ENCODE results near the gene ZFAND4. TPM values are rescaled to one million over a fixed set of nuclear protein-coding genes. Genes with fewer than 3 reads are reported as not detected.

Gene ZFAND4
- total RNA-seq, 1 experiment from 2014 or later: 18.3 TPM

- CTCF ChIA-PET: no interaction called here
- POLR2A ChIA-PET: no interaction called here
- H3K9me3 Mint-ChIP-seq: peaks cover 19% of the 10 kb centered on the region
- peaks cover 14% of the 10 kb centered on the region for H3K27me3 Mint-ChIP-seq (ENCODE audit: low read depth)
- no peak for DNase-seq (ENCODE audit: low spot score)
- peaks cover 11% of the 10 kb centered on the region for H3K4me1 Mint-ChIP-seq
- no peak overlapping the region for H3K4me3 Mint-ChIP-seq
- no peak for ATAC-seq
- H3K36me3 Mint-ChIP-seq: peaks cover 8% of the 10 kb centered on the region; the same call in 1 of the 2 replicates
- no peak for TF ChIP-seq HMGXB4 (CRISPR knock-in tag; IDR thresholded peaks at IDR 0.05)
- TF ChIP-seq ZNF232 (CRISPR knock-in tag; IDR thresholded peaks at IDR 0.05): no peak
- no peak for TF ChIP-seq SOX15 (CRISPR knock-in tag; IDR thresholded peaks at IDR 0.05)
- TF ChIP-seq, protein P1, sequence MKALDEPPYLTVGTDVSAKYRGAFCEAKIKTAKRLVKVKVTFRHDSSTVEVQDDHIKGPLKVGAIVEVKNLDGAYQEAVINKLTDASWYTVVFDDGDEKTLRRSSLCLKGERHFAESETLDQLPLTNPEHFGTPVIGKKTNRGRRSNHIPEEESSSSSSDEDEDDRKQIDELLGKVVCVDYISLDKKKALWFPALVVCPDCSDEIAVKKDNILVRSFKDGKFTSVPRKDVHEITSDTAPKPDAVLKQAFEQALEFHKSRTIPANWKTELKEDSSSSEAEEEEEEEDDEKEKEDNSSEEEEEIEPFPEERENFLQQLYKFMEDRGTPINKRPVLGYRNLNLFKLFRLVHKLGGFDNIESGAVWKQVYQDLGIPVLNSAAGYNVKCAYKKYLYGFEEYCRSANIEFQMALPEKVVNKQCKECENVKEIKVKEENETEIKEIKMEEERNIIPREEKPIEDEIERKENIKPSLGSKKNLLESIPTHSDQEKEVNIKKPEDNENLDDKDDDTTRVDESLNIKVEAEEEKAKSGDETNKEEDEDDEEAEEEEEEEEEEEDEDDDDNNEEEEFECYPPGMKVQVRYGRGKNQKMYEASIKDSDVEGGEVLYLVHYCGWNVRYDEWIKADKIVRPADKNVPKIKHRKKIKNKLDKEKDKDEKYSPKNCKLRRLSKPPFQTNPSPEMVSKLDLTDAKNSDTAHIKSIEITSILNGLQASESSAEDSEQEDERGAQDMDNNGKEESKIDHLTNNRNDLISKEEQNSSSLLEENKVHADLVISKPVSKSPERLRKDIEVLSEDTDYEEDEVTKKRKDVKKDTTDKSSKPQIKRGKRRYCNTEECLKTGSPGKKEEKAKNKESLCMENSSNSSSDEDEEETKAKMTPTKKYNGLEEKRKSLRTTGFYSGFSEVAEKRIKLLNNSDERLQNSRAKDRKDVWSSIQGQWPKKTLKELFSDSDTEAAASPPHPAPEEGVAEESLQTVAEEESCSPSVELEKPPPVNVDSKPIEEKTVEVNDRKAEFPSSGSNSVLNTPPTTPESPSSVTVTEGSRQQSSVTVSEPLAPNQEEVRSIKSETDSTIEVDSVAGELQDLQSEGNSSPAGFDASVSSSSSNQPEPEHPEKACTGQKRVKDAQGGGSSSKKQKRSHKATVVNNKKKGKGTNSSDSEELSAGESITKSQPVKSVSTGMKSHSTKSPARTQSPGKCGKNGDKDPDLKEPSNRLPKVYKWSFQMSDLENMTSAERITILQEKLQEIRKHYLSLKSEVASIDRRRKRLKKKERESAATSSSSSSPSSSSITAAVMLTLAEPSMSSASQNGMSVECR (CRISPR knock-in tag; IDR thresholded peaks at IDR 0.05; ENCODE audit: borderline replicate concordance): no peak
- TF ChIP-seq ZNF423 (CRISPR knock-in tag; IDR thresholded peaks at IDR 0.05): no peak
- TF ChIP-seq E2F4 (CRISPR knock-in tag; IDR thresholded peaks at IDR 0.05; ENCODE audit: borderline replicate concordance, low read depth): no peak
- TF ChIP-seq, protein P2, sequence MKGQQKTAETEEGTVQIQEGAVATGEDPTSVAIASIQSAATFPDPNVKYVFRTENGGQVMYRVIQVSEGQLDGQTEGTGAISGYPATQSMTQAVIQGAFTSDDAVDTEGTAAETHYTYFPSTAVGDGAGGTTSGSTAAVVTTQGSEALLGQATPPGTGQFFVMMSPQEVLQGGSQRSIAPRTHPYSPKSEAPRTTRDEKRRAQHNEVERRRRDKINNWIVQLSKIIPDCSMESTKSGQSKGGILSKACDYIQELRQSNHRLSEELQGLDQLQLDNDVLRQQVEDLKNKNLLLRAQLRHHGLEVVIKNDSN (CRISPR knock-in tag; IDR thresholded peaks at IDR 0.05): no peak
- no peak for TF ChIP-seq ZNF671 (CRISPR knock-in tag; IDR thresholded peaks at IDR 0.05)
- TF ChIP-seq, protein P3, sequence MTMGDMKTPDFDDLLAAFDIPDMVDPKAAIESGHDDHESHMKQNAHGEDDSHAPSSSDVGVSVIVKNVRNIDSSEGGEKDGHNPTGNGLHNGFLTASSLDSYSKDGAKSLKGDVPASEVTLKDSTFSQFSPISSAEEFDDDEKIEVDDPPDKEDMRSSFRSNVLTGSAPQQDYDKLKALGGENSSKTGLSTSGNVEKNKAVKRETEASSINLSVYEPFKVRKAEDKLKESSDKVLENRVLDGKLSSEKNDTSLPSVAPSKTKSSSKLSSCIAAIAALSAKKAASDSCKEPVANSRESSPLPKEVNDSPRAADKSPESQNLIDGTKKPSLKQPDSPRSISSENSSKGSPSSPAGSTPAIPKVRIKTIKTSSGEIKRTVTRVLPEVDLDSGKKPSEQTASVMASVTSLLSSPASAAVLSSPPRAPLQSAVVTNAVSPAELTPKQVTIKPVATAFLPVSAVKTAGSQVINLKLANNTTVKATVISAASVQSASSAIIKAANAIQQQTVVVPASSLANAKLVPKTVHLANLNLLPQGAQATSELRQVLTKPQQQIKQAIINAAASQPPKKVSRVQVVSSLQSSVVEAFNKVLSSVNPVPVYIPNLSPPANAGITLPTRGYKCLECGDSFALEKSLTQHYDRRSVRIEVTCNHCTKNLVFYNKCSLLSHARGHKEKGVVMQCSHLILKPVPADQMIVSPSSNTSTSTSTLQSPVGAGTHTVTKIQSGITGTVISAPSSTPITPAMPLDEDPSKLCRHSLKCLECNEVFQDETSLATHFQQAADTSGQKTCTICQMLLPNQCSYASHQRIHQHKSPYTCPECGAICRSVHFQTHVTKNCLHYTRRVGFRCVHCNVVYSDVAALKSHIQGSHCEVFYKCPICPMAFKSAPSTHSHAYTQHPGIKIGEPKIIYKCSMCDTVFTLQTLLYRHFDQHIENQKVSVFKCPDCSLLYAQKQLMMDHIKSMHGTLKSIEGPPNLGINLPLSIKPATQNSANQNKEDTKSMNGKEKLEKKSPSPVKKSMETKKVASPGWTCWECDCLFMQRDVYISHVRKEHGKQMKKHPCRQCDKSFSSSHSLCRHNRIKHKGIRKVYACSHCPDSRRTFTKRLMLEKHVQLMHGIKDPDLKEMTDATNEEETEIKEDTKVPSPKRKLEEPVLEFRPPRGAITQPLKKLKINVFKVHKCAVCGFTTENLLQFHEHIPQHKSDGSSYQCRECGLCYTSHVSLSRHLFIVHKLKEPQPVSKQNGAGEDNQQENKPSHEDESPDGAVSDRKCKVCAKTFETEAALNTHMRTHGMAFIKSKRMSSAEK (CRISPR knock-in tag; IDR thresholded peaks at IDR 0.05; ENCODE audit: borderline replicate concordance): no peak
- TF ChIP-seq, protein P4, sequence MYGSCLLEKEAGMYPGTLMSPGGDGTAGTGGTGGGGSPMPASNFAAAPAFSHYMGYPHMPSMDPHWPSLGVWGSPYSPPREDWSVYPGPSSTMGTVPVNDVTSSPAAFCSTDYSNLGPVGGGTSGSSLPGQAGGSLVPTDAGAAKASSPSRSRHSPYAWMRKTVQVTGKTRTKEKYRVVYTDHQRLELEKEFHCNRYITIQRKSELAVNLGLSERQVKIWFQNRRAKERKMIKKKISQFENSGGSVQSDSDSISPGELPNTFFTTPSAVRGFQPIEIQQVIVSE (CRISPR knock-in tag; IDR thresholded peaks at IDR 0.05; ENCODE audit: borderline replicate concordance): no peak
- no peak for TF ChIP-seq ESRRA (CRISPR knock-in tag; IDR thresholded peaks at IDR 0.05; ENCODE audit: borderline replicate concordance)
- TF ChIP-seq, protein P5, sequence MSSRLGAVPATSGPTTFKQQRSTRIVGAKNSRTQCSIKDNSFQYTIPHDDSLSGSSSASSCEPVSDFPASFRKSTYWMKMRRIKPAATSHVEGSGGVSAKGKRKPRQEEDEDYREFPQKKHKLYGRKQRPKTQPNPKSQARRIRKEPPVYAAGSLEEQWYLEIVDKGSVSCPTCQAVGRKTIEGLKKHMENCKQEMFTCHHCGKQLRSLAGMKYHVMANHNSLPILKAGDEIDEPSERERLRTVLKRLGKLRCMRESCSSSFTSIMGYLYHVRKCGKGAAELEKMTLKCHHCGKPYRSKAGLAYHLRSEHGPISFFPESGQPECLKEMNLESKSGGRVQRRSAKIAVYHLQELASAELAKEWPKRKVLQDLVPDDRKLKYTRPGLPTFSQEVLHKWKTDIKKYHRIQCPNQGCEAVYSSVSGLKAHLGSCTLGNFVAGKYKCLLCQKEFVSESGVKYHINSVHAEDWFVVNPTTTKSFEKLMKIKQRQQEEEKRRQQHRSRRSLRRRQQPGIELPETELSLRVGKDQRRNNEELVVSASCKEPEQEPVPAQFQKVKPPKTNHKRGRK (CRISPR knock-in tag; IDR thresholded peaks at IDR 0.05; ENCODE audit: borderline replicate concordance): no peak
- no peak for TF ChIP-seq NR2C2 (CRISPR knock-in tag; IDR thresholded peaks at IDR 0.05)
- TF ChIP-seq EMX1 (CRISPR knock-in tag; IDR thresholded peaks at IDR 0.05): no peak
- TF ChIP-seq GRHL2 (CRISPR knock-in tag; IDR thresholded peaks at IDR 0.05; ENCODE audit: insufficient replicate concordance, severe bottlenecking): no peak
- TF ChIP-seq MAX (CRISPR knock-in tag; IDR thresholded peaks at IDR 0.05): no peak
- TF ChIP-seq GTF2I (CRISPR knock-in tag; conservative IDR thresholded peaks at IDR 0.05): no peak
- no peak for TF ChIP-seq ZNF263 (CRISPR knock-in tag; IDR thresholded peaks at IDR 0.05; ENCODE audit: low read depth)
- H3K27ac Mint-ChIP-seq: no peak overlapping the region
Measured at GRCh38 chr10:45602836-45603235, 69.7 kb downstream of the ZFAND4 start.
